CD4-positive, alpha-beta T cell treated with Interleukin-6 at 100 ng/mL for 8 hours (primary cell): ENCODE measurements around the gene ATP4B.
"Not testable (repeated sequence)": the region's sequence is repeated elsewhere in the genome, so short reads cannot be mapped to it uniquely, and the experiment has no call there.

ENCODE experiments used
- DNase-seq: peaks from one replicate; pipeline ENCODE4 v3.0.0-alpha.2; 2020; ENCODE audit warnings: mixed read lengths, low spot score

The ATP4B gene

GRCh38 chr13:113625965-113626721 lies 31.9 kb downstream of the ATP4B start:
- DNase-seq, result no peak

- DNase-seq, result not testable (repeated sequence)
Measured at GRCh38 chr13:113624640-113625304, 33.2 kb downstream of the ATP4B start.

- no peak for DNase-seq
Measured at GRCh38 chr13:113624235-113624587, 33.8 kb downstream of the ATP4B start.

GRCh38 chr13:113623491-113624234 lies 34.3 kb downstream of the ATP4B start:
- no peak for DNase-seq

- DNase-seq, result no peak
Measured at GRCh38 chr13:113622791-113623490, 35.1 kb downstream of the ATP4B start.

GRCh38 chr13:113621986-113622550 lies 35.9 kb downstream of the ATP4B start:
- DNase-seq, result not testable (repeated sequence)

- not testable (repeated sequence) for DNase-seq
Measured at GRCh38 chr13:113621498-113621897, 36.5 kb downstream of the ATP4B start.

GRCh38 chr13:113621046-113621445 lies 37.0 kb downstream of the ATP4B start:
- DNase-seq, result no peak

GRCh38 chr13:113620036-113620796 lies 37.8 kb downstream of the ATP4B start:
- no peak for DNase-seq

GRCh38 chr13:113618455-113618854 lies 39.5 kb downstream of the ATP4B start:
- DNase-seq, result no peak

- no peak for DNase-seq
Measured at GRCh38 chr13:113617961-113618360, 40.0 kb downstream of the ATP4B start.

GRCh38 chr13:113616991-113617749 lies 40.8 kb downstream of the ATP4B start:
- no peak for DNase-seq

GRCh38 chr13:113616281-113616906 lies 41.6 kb downstream of the ATP4B start:
- no peak for DNase-seq

GRCh38 chr13:113613789-113614379 lies 44.1 kb downstream of the ATP4B start:
- no peak for DNase-seq

GRCh38 chr13:113612607-113613006 lies 45.4 kb downstream of the ATP4B start:
- DNase-seq, result no peak

GRCh38 chr13:113611996-113612395 lies 46.0 kb downstream of the ATP4B start:
- no peak for DNase-seq

- no peak for DNase-seq
Measured at GRCh38 chr13:113610266-113610665, 47.7 kb downstream of the ATP4B start.

- DNase-seq, result no peak
Measured at GRCh38 chr13:113609616-113610015, 48.4 kb downstream of the ATP4B start.

- DNase-seq, result no peak
Measured at GRCh38 chr13:113608967-113609533, 48.9 kb downstream of the ATP4B start.
